Fibroblast of lung (primary cell): Measurements from ENCODE around the gene TIAM1.

Experiments used
- CTCF ChIP-seq, 2 donors: IDR thresholded peaks in 1 of 2; conservative IDR thresholded peaks in 1 of 2; 1 replicate in 1 of 2; 2 replicates in 1 of 2; pipeline ENCODE4 v1.5.1; 2011 to 2012; ENCODE audit warnings: low read length in 2 of 2, control low read depth in 1 of 2, inconsistent platforms in 1 of 2, low read depth in 1 of 2, mild to moderate bottlenecking in 1 of 2
- EZH2 ChIP-seq: IDR thresholded peaks from 2 replicates; pipeline ENCODE4 v1.5.1; 2012; ENCODE audit warnings: low read length, control low read depth, mild to moderate bottlenecking; ENCODE audit errors: missing control alignments

GRCh38 chr21:31283025-31283424, 61.0 kb downstream of the TIAM1 start:
- TF ChIP-seq CTCF (conservative IDR thresholded peaks at IDR 0.05 in 1 of 2, IDR thresholded peaks at IDR 0.05 in 1 of 2; ENCODE audit: low read depth in 1 of 2, low read length in 2 of 2) (no peak), EZH2 (no peak)
